T-helper 1 cell treated with Interleukin-12 subunit alpha and Interleukin-12 subunit beta and Interleukin-4 antibody, amounts not matched to agents 30 μg/mL and 1 μg/mL, for 36 hours (primary cell): ENCODE results near the gene SHC2.
"Not testable (repeated sequence)": the region's sequence is repeated elsewhere in the genome, so short reads cannot be mapped to it uniquely, and the experiment has no call there.

Experiments
- H3K27ac Mint-ChIP-seq: one replicate; pipeline ENCODE4 v1.8.0; 2021; ENCODE audit warnings: mild to moderate bottlenecking, mixed read lengths
- H3K27me3 Mint-ChIP-seq: one replicate; pipeline ENCODE4 v1.8.0; 2021; ENCODE audit warnings: low read depth, mixed read lengths
- H3K36me3 Mint-ChIP-seq: one replicate; pipeline ENCODE4 v1.8.0; 2021; ENCODE audit warnings: low read depth, mixed read lengths
- H3K4me1 Mint-ChIP-seq: one replicate; pipeline ENCODE4 v1.8.0; 2021; ENCODE audit warnings: low read depth, mixed read lengths
- H3K4me3 Mint-ChIP-seq: one replicate; pipeline ENCODE4 v1.8.0; 2021; ENCODE audit warnings: mild to moderate bottlenecking, moderate library complexity, mixed read lengths
- H3K9me3 Mint-ChIP-seq: one replicate; pipeline ENCODE4 v1.8.0; 2021; ENCODE audit warnings: mixed read lengths

SHC2 gene

GRCh38 chr19:435707-436412 lies 25.0 kb downstream of the SHC2 start:
- Mint-ChIP-seq H3K4me3 (no peak overlapping the region), H3K27ac (no peak overlapping the region), H3K27me3 (no peaks in the 10 kb centered on the region), H3K9me3 (peaks cover 4% of the 10 kb centered on the region), H3K4me1 (no peaks in the 10 kb centered on the region), H3K36me3 (peaks cover 2% of the 10 kb centered on the region)

- Mint-ChIP-seq H3K36me3 (peaks cover 2% of the 10 kb centered on the region), H3K4me3 (no peak overlapping the region)
Observed at GRCh38 chr19:435056-435706, 25.7 kb downstream of the SHC2 start.

GRCh38 chr19:434152-434960 lies 26.5 kb downstream of the SHC2 start:
- Mint-ChIP-seq H3K27ac (no peak overlapping the region), H3K9me3 (peaks cover 10% of the 10 kb centered on the region), H3K4me3 (no peak overlapping the region)

More at GRCh38 chr19:435056-435706, 25.7 kb downstream of the SHC2 start:
- peaks cover 7% of the 10 kb centered on the region for H3K9me3 Mint-ChIP-seq
- H3K4me1 Mint-ChIP-seq = no peaks in the 10 kb centered on the region
- no peaks in the 10 kb centered on the region for H3K27me3 Mint-ChIP-seq
- H3K27ac Mint-ChIP-seq = no peak overlapping the region

GRCh38 chr19:430701-431100 lies 30.1 kb downstream of the SHC2 start:
- H3K27ac Mint-ChIP-seq = no peak overlapping the region

More at GRCh38 chr19:434152-434960, 26.5 kb downstream of the SHC2 start:
- Mint-ChIP-seq H3K27me3 (no peaks in the 10 kb centered on the region), H3K36me3 (peaks cover 2% of the 10 kb centered on the region), H3K4me1 (no peaks in the 10 kb centered on the region)

GRCh38 chr19:428149-428548 lies 32.7 kb downstream of the SHC2 start:
- Mint-ChIP-seq H3K9me3 (peaks cover 10% of the 10 kb centered on the region), H3K27me3 (no peaks in the 10 kb centered on the region), H3K4me3 (no peak overlapping the region), H3K4me1 (no peaks in the 10 kb centered on the region), H3K27ac (no peak overlapping the region), H3K36me3 (peaks cover 2% of the 10 kb centered on the region)

More at GRCh38 chr19:430701-431100, 30.1 kb downstream of the SHC2 start:
- H3K4me1 Mint-ChIP-seq = no peaks in the 10 kb centered on the region
- no peak overlapping the region for H3K4me3 Mint-ChIP-seq
- peaks cover 2% of the 10 kb centered on the region for H3K36me3 Mint-ChIP-seq
- peaks cover 10% of the 10 kb centered on the region for H3K9me3 Mint-ChIP-seq
- no peaks in the 10 kb centered on the region for H3K27me3 Mint-ChIP-seq

GRCh38 chr19:427675-428074 lies 33.2 kb downstream of the SHC2 start:
- not testable (repeated sequence) for H3K4me1 Mint-ChIP-seq, H3K4me3 Mint-ChIP-seq, H3K9me3 Mint-ChIP-seq

GRCh38 chr19:426725-427445 lies 33.9 kb downstream of the SHC2 start:
- Mint-ChIP-seq H3K4me3 (no peak overlapping the region), H3K27me3 (no peaks in the 10 kb centered on the region), H3K36me3 (peaks cover 2% of the 10 kb centered on the region), H3K4me1 (no peaks in the 10 kb centered on the region), H3K9me3 (peaks cover 10% of the 10 kb centered on the region), H3K27ac (no peak overlapping the region)

More at GRCh38 chr19:427675-428074, 33.2 kb downstream of the SHC2 start:
- H3K36me3 Mint-ChIP-seq, H3K27me3 Mint-ChIP-seq, H3K27ac Mint-ChIP-seq: not testable (repeated sequence)

- no peak overlapping the region for H3K4me3 Mint-ChIP-seq
- no peaks in the 10 kb centered on the region for H3K36me3 Mint-ChIP-seq
- no peak overlapping the region for H3K27ac Mint-ChIP-seq
- no peaks in the 10 kb centered on the region for H3K4me1 Mint-ChIP-seq
- no peaks in the 10 kb centered on the region for H3K27me3 Mint-ChIP-seq
- peaks cover 1% of the 10 kb centered on the region for H3K9me3 Mint-ChIP-seq
Observed at GRCh38 chr19:425056-425455, 35.8 kb downstream of the SHC2 start.

- H3K9me3 Mint-ChIP-seq = no peaks in the 10 kb centered on the region
- H3K4me1 Mint-ChIP-seq = no peaks in the 10 kb centered on the region
- no peak overlapping the region for H3K27ac Mint-ChIP-seq
- no peak overlapping the region for H3K4me3 Mint-ChIP-seq
- no peaks in the 10 kb centered on the region for H3K36me3 Mint-ChIP-seq
- H3K27me3 Mint-ChIP-seq = no peaks in the 10 kb centered on the region
Observed at GRCh38 chr19:424546-424945, 36.3 kb downstream of the SHC2 start.

- Mint-ChIP-seq H3K27me3 (no peaks in the 10 kb centered on the region), H3K4me1 (no peaks in the 10 kb centered on the region), H3K36me3 (no peaks in the 10 kb centered on the region), H3K9me3 (no peaks in the 10 kb centered on the region), H3K27ac (no peak overlapping the region), H3K4me3 (no peak overlapping the region)
Observed at GRCh38 chr19:423691-424466, 37.0 kb downstream of the SHC2 start.

- not testable (repeated sequence) for H3K4me1 Mint-ChIP-seq, H3K9me3 Mint-ChIP-seq, H3K4me3 Mint-ChIP-seq, H3K27me3 Mint-ChIP-seq, H3K36me3 Mint-ChIP-seq, H3K27ac Mint-ChIP-seq
Observed at GRCh38 chr19:422917-423226, 38.0 kb downstream of the SHC2 start.

GRCh38 chr19:422213-422916 lies 38.5 kb downstream of the SHC2 start:
- Mint-ChIP-seq H3K4me3 (no peak overlapping the region), H3K4me1 (no peaks in the 10 kb centered on the region), H3K27me3 (no peaks in the 10 kb centered on the region), H3K27ac (no peak overlapping the region), H3K9me3 (no peaks in the 10 kb centered on the region), H3K36me3 (no peaks in the 10 kb centered on the region)

- H3K4me3 Mint-ChIP-seq = no peak overlapping the region
- H3K4me1 Mint-ChIP-seq = no peaks in the 10 kb centered on the region
- H3K36me3 Mint-ChIP-seq = no peaks in the 10 kb centered on the region
- no peaks in the 10 kb centered on the region for H3K27me3 Mint-ChIP-seq
- H3K27ac Mint-ChIP-seq = no peak overlapping the region
- H3K9me3 Mint-ChIP-seq = no peaks in the 10 kb centered on the region
Observed at GRCh38 chr19:419721-420515, 40.9 kb downstream of the SHC2 start.
